Neural cell (in vitro differentiated cells): Measurements from ENCODE around the gene AGTRAP. TPM values are rescaled to one million over a fixed set of nuclear protein-coding genes. Genes with fewer than 3 reads are reported as not detected.

Source experiments
- H2AFZ ChIP-seq: fragments of 200-600, 300-800 bp; sonication (generic), shearing (Covaris generic); 2 replicates; pipeline ENCODE4 v1.6.0; 2014; ENCODE audit warnings: low read depth, mild to moderate bottlenecking, antibody characterized with exemption, low read length, moderate library complexity
- H3F3A ChIP-seq: fragments of 200-600 bp; shearing (Covaris generic); 2 replicates; pipeline ENCODE4 v1.6.1; 2016; ENCODE audit warnings: mild to moderate bottlenecking, moderate library complexity, mixed read lengths, antibody characterized with exemption, low read length; ENCODE audit not compliant: insufficient read depth, poor library complexity, severe bottlenecking
- H3K27ac ChIP-seq: fragments of 200-600, 300-800 bp; sonication (generic), shearing (Covaris generic); 2 replicates; pipeline ENCODE4 v1.5.1; 2014; ENCODE audit warnings: mild to moderate bottlenecking, low read length, moderate library complexity
- H3K27me3 ChIP-seq: fragments of 300-800, 200-600 bp; sonication (generic), shearing (Covaris generic); 2 replicates; pipeline ENCODE4 v1.6.0; 2014; ENCODE audit warnings: mild to moderate bottlenecking, low read depth, low read length, moderate library complexity; ENCODE audit not compliant: insufficient read depth
- H3K36me3 ChIP-seq: fragments of 300-800, 200-600 bp; sonication (generic), shearing (Covaris generic); 2 replicates; pipeline ENCODE4 v1.5.1; 2014; ENCODE audit warnings: mild to moderate bottlenecking, antibody characterized with exemption, low read length, moderate library complexity; ENCODE audit not compliant: insufficient read depth
- H3K4me2 ChIP-seq: fragments of 300-800, 200-600 bp; sonication (generic), shearing (Covaris generic); 2 replicates; pipeline ENCODE4 v1.6.0; 2014; ENCODE audit warnings: mild to moderate bottlenecking, low read length
- H3K4me3 ChIP-seq: fragments of 300-800, 200-600 bp; sonication (generic), shearing (Covaris generic); 2 replicates; pipeline ENCODE4 v1.5.1; 2014; ENCODE audit warnings: mild to moderate bottlenecking, low read length, moderate library complexity
- H3K79me2 ChIP-seq: fragments of 200-600 bp; shearing (Covaris generic); replicated peaks from 2 replicates; pipeline ENCODE4 v1.6.0; 2014; ENCODE audit warnings: mild to moderate bottlenecking, low read length, moderate library complexity; ENCODE audit not compliant: insufficient read depth
- H3K9ac ChIP-seq: fragments of 300-800, 200-600 bp; sonication (generic), shearing (Covaris generic); 2 replicates; pipeline ENCODE4 v1.6.1; 2016; ENCODE audit warnings: mild to moderate bottlenecking, low read length, mixed read lengths
- H3K9me2 ChIP-seq: fragments of 200-600 bp; shearing (Covaris generic); 2 replicates; pipeline ENCODE4 v1.6.1; 2016; ENCODE audit warnings: mild to moderate bottlenecking, low read length, mixed read lengths; ENCODE audit not compliant: insufficient read depth
- H3K9me3 ChIP-seq: fragments of 200-600, 300-800 bp; sonication (generic), shearing (Covaris generic); 2 replicates; pipeline ENCODE4 v1.6.1; 2016; ENCODE audit warnings: mild to moderate bottlenecking, mixed run types, low read length, moderate library complexity, mixed read lengths
- H4K20me1 ChIP-seq: fragments of 200-600 bp; shearing (Covaris generic); 2 replicates; pipeline ENCODE4 v1.6.1; 2016; ENCODE audit warnings: mild to moderate bottlenecking, mixed run types; ENCODE audit not compliant: insufficient read depth
- EP300 ChIP-seq: fragments of 450-650 bp; conservative IDR thresholded peaks from 2 replicates; pipeline ENCODE4 v1.6.1; 2014; ENCODE audit warnings: antibody characterized with exemption, mild to moderate bottlenecking, moderate library complexity; ENCODE audit not compliant: poor library complexity, severe bottlenecking
- EZH2 ChIP-seq: fragments of 200-600, 300-800 bp; shearing (Covaris generic), sonication (generic); IDR thresholded peaks from 2 replicates; pipeline ENCODE4 v1.6.1; 2014; ENCODE audit warnings: antibody characterized with exemption, low read length, borderline replicate concordance, mild to moderate bottlenecking; ENCODE audit not compliant: insufficient read depth, poor library complexity, severe bottlenecking
- MXI1 ChIP-seq: fragments of 450-650 bp; conservative IDR thresholded peaks from 2 replicates; pipeline ENCODE4 v1.6.1; 2014; ENCODE audit warnings: antibody characterized with exemption, mild to moderate bottlenecking; ENCODE audit not compliant: poor library complexity, severe bottlenecking
- POLR2AphosphoS5 ChIP-seq: IDR thresholded peaks from 2 replicates; pipeline ENCODE4 v1.6.1; 2012
- RAD21 ChIP-seq: fragments of 450-650 bp; conservative IDR thresholded peaks from 2 replicates; pipeline ENCODE4 v1.6.1; 2014; ENCODE audit warnings: antibody characterized with exemption, mild to moderate bottlenecking, moderate library complexity
- REST ChIP-seq: IDR thresholded peaks from 2 replicates; pipeline ENCODE4 v1.6.1; 2012; ENCODE audit warnings: borderline replicate concordance
- SMC3 ChIP-seq: fragments of 450-650 bp; conservative IDR thresholded peaks from 2 replicates; pipeline ENCODE4 v1.6.1; 2014; ENCODE audit warnings: antibody characterized with exemption, mild to moderate bottlenecking, moderate library complexity; ENCODE audit not compliant: poor library complexity
- TAF1 ChIP-seq: IDR thresholded peaks from 2 replicates; pipeline ENCODE4 v1.6.1; 2012; ENCODE audit warnings: low read depth
- polyA plus RNA-seq: library from polyadenylated mRNA; depleted of rRNA; stranded (reverse); fragments of >200 nt; gene quantifications from 2 replicates; pipeline ENCODE4 v1.2.3, GENCODE V29; 2014
- TF ChIP-seq, protein P1 (sequence below): fragments of 450-650 bp; IDR thresholded peaks from 2 replicates; pipeline ENCODE4 v1.5.1; 2014; ENCODE audit warnings: antibody characterized with exemption, mild to moderate bottlenecking, moderate library complexity; ENCODE audit not compliant: poor library complexity, severe bottlenecking

The AGTRAP gene
- polyA plus RNA-seq, 1 donor from 2014 or later = 4.4 TPM

- no peak overlapping the region for H2AFZ ChIP-seq
Measured at GRCh38 chr1:11771481-11772043, 35.6 kb downstream of the AGTRAP start.

DNA sequence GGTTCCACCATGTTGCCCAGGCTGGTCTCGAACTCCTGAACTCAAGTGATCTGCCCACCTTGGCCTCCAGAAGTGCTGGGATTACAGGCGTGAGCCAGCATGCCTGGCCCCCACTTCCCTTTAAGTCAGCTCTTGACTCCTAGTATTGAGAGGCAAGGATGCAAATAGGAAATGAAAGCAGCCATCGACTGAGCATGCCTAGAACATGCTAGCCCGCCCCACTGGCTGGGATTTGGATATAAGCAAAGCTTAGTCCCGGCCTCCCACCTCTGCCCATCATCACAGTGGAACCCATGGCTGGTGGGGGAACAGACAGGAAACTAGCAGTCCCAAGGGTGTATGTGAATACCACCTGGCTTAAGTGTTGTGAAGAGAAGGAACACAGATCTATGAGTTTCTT lies 36.5 kb downstream of the AGTRAP start:
- TF ChIP-seq REST (no peak), SMC3 (no peak), MXI1 (no peak), RAD21 (no peak), EZH2 (no peak), POLR2AphosphoS5 (no peak), TAF1 (no peak), EP300 (no peak)
- TF ChIP-seq, protein P1, sequence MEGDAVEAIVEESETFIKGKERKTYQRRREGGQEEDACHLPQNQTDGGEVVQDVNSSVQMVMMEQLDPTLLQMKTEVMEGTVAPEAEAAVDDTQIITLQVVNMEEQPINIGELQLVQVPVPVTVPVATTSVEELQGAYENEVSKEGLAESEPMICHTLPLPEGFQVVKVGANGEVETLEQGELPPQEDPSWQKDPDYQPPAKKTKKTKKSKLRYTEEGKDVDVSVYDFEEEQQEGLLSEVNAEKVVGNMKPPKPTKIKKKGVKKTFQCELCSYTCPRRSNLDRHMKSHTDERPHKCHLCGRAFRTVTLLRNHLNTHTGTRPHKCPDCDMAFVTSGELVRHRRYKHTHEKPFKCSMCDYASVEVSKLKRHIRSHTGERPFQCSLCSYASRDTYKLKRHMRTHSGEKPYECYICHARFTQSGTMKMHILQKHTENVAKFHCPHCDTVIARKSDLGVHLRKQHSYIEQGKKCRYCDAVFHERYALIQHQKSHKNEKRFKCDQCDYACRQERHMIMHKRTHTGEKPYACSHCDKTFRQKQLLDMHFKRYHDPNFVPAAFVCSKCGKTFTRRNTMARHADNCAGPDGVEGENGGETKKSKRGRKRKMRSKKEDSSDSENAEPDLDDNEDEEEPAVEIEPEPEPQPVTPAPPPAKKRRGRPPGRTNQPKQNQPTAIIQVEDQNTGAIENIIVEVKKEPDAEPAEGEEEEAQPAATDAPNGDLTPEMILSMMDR = no peak
- H2AFZ ChIP-seq = no peak overlapping the region
- H3K9me2 ChIP-seq = no peaks in the 10 kb centered on the region
- H3K4me3 ChIP-seq = no peak overlapping the region
- H3K79me2 ChIP-seq = no peaks in the 10 kb centered on the region
- no peaks in the 10 kb centered on the region for H3K9me3 ChIP-seq
- no peaks in the 10 kb centered on the region for H3F3A ChIP-seq
- no peak overlapping the region for H3K9ac ChIP-seq
- H4K20me1 ChIP-seq = no peaks in the 10 kb centered on the region
- no peak overlapping the region for H3K4me2 ChIP-seq
- H3K27ac ChIP-seq = no peak overlapping the region
- no peaks in the 10 kb centered on the region for H3K27me3 ChIP-seq
- H3K36me3 ChIP-seq = no peaks in the 10 kb centered on the region

More at GRCh38 chr1:11771481-11772043, 35.6 kb downstream of the AGTRAP start:
- no peak overlapping the region for H3K9ac ChIP-seq
- no peak overlapping the region for H3K4me2 ChIP-seq
- no peak overlapping the region for H3K27ac ChIP-seq
- H3K27me3 ChIP-seq = no peaks in the 10 kb centered on the region
- no peaks in the 10 kb centered on the region for H3F3A ChIP-seq
- no peaks in the 10 kb centered on the region for H4K20me1 ChIP-seq
- no peak for TF ChIP-seq TAF1
- TF ChIP-seq MXI1 = no peak
- TF ChIP-seq, protein P1 = no peak
- TF ChIP-seq POLR2AphosphoS5 = no peak
- TF ChIP-seq SMC3 = no peak
- no peaks in the 10 kb centered on the region for H3K79me2 ChIP-seq
- no peaks in the 10 kb centered on the region for H3K9me2 ChIP-seq
- no peak overlapping the region for H3K4me3 ChIP-seq
- no peaks in the 10 kb centered on the region for H3K36me3 ChIP-seq
- no peaks in the 10 kb centered on the region for H3K9me3 ChIP-seq
